HG03439 (cell line): Measurements from ENCODE around the gene POGZ.
A peak's percentile ranks its signal among the peaks of the same experiment; 100 is the strongest.
"Not testable (repeated sequence)": the region's sequence is repeated elsewhere in the genome, so short reads cannot be mapped to it uniquely, and the experiment has no call there.

Experiments used
- ATAC-seq: cut with Tn5 transposase; IDR thresholded peaks from one replicate; pipeline ENCODE4 v1.9.1; 2021; ENCODE audit warnings: mild to moderate bottlenecking, moderate library complexity; ENCODE audit not compliant: unreplicated experiment

Gene POGZ

GRCh38 chr1:151418081-151418480, 41.2 kb downstream of the POGZ start:
- no peak for ATAC-seq

GRCh38 chr1:151416231-151416630, 43.1 kb downstream of the POGZ start:
- no peak for ATAC-seq

GRCh38 chr1:151411884-151412283, 47.4 kb downstream of the POGZ start:
- ATAC-seq: no peak

GRCh38 chr1:151408891-151409290, 50.4 kb downstream of the POGZ start:
- no peak for ATAC-seq

GRCh38 chr1:151407304-151407703, 52.0 kb downstream of the POGZ start:
- ATAC-seq: no peak

GRCh38 chr1:151406176-151406575, 53.1 kb downstream of the POGZ start:
- no peak for ATAC-seq

GRCh38 chr1:151405187-151405951, 53.9 kb downstream of the POGZ start:
- no peak for ATAC-seq

- no peak for ATAC-seq
Observed at GRCh38 chr1:151403612-151404011, 55.7 kb downstream of the POGZ start.

GRCh38 chr1:151402764-151403163, 56.5 kb downstream of the POGZ start:
- no peak for ATAC-seq

GRCh38 chr1:151401860-151402259, 57.4 kb downstream of the POGZ start:
- ATAC-seq: no peak

- no peak for ATAC-seq
Observed at GRCh38 chr1:151401125-151401788, 58.0 kb downstream of the POGZ start.

GRCh38 chr1:151399324-151400171, 59.7 kb downstream of the POGZ start, which contains the start of gene PSMB4:
PSMB4 (plus strand) TSS chr1:151399573; CDS start chr1:151399588, 15 bp downstream.
- peak; percentile 66 for ATAC-seq

- not testable (repeated sequence) for ATAC-seq
Observed at GRCh38 chr1:151396265-151396664, 63.0 kb downstream of the POGZ start.

- no peak for ATAC-seq
Observed at GRCh38 chr1:151393583-151393982, 65.7 kb downstream of the POGZ start.

GRCh38 chr1:151391079-151391563, 68.2 kb downstream of the POGZ start:
- no peak for ATAC-seq

- not testable (repeated sequence) for ATAC-seq
Observed at GRCh38 chr1:151390221-151391078, 68.8 kb downstream of the POGZ start.

- ATAC-seq: no peak
Observed at GRCh38 chr1:151386002-151386401, 73.3 kb downstream of the POGZ start.

GRCh38 chr1:151384584-151384983, 74.7 kb downstream of the POGZ start:
- no peak for ATAC-seq

- ATAC-seq: no peak
Observed at GRCh38 chr1:151377150-151377884, 82.0 kb downstream of the POGZ start.

GRCh38 chr1:151373196-151373595, 86.1 kb downstream of the POGZ start:
- ATAC-seq: no peak
